ENCODE data around the gene ALKAL2. TPM values are rescaled to one million over a fixed set of nuclear protein-coding genes. Genes with fewer than 3 reads are reported as not detected.

Gene ALKAL2
- total RNA-seq, 1 donor from 2014 or later = 0.12 TPM

DNA sequence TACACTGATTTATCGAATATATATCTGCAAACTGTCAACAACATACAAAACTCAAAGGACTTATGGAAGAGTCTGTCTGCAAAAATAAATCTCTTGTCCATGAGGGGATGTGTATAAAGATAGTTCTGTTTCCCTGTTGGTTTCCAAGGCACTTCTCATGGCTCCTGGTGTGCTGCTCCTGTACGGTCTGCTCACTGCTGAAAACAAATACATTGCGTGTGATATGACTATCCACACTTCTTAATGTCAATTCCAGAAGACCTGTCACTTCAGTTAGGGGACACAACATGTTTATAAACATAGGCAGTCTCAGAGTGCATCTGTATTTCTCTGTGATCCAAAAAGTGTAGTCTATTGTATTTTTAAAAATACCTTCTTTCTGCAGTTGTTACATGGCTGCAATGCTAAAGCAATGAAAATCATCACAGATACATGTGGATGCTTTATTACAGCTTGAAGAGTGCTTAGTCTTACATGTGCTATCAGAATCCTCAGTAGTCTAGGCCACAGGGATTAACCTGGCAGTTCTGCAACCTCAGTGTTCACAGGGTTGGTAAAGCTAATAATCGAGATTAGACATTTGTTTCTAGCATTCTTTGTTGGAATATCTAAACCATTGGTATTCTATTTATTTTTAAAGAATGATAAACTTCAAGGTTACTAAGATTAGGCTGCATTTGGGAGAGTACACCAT, 7.8 kb downstream of the ALKAL2 start:
- no peak overlapping the region for H3K4me3 ChIP-seq (ENCODE audit: low read depth, low read length)
- TF ChIP-seq, protein P1, sequence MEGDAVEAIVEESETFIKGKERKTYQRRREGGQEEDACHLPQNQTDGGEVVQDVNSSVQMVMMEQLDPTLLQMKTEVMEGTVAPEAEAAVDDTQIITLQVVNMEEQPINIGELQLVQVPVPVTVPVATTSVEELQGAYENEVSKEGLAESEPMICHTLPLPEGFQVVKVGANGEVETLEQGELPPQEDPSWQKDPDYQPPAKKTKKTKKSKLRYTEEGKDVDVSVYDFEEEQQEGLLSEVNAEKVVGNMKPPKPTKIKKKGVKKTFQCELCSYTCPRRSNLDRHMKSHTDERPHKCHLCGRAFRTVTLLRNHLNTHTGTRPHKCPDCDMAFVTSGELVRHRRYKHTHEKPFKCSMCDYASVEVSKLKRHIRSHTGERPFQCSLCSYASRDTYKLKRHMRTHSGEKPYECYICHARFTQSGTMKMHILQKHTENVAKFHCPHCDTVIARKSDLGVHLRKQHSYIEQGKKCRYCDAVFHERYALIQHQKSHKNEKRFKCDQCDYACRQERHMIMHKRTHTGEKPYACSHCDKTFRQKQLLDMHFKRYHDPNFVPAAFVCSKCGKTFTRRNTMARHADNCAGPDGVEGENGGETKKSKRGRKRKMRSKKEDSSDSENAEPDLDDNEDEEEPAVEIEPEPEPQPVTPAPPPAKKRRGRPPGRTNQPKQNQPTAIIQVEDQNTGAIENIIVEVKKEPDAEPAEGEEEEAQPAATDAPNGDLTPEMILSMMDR (conservative IDR thresholded peaks at IDR 0.05; ENCODE audit: low read depth, low read length) = no peak
- DNase-seq (ENCODE audit: low read depth) = no peak

DNA sequence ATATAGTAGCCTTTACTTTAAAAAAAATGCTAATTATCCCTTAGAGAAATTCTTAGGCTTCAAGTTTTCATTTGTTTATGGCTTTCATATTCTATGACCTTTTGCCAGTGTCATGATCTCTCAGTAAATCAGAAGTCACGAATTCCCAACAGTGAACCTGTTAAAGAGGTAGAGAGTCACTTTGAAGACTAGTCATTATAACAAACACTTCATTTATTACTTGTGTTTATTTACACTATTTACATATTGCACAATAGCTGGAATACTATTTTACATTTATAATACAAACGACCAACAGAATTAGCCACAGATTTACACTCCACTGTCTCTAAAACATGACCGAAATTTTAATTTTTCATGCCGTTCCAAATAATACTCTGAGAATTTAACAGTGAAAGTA, 8.5 kb downstream of the ALKAL2 start:
- TF ChIP-seq, protein P1 (conservative IDR thresholded peaks at IDR 0.05; ENCODE audit: low read depth, low read length) = no peak
- no peak for DNase-seq (ENCODE audit: low read depth)
- H3K4me3 ChIP-seq (ENCODE audit: low read depth, low read length) = no peak overlapping the region

DNA sequence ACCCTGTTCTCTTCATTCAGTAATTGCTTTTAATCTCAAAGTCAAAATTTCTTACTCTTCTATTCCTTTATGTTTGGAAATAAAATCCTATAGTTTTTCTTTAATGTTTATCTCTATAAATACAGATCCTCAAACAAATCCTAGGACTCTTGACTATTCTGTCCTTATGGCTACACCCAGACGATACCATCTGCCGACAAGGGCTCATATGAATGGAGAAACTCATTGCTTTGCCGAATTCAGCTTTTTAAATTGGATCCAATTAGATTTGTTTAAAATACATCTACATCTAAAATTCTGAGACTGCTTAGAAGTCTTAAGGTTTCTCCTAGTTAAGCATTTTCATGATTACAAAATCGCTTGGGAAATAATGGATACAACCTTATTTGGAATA, 9.0 kb downstream of the ALKAL2 start:
- H3K4me3 ChIP-seq (ENCODE audit: low read depth, low read length) = no peak overlapping the region
- TF ChIP-seq, protein P1 (conservative IDR thresholded peaks at IDR 0.05; ENCODE audit: low read depth, low read length) = no peak
- no peak for DNase-seq (ENCODE audit: low read depth)

DNA sequence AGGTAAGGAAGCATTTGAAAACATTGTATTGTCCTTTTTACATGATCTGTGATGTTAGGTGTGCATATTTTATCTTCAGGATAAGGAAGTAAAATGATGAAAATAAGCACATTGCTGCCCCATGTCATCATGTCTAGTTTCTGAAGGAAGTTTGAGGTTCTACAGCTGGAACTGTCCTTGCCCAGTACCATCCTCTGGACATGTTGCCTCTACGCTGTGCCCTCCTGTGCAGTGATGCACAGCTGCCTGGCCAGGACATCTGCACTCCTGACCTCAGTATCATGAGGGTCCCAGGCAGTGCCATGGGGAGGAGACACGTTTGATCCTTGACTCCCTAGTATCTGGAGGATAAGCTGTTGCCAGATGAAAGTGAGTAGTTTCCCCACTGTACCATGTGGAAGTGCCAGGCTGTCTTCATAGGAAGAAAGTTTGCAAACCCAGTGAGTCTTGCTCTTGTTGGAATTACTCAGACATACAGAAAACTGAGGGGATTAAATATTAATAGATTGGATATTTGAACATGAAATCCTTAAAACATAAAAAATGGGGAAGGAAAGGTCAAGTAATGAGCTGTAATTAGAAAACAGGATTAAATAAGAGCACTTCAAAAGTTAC, 9.5 kb downstream of the ALKAL2 start:
- DNase-seq (ENCODE audit: low read depth) = no peak
- TF ChIP-seq, protein P1 (conservative IDR thresholded peaks at IDR 0.05; ENCODE audit: low read depth, low read length) = no peak
- H3K4me3 ChIP-seq (ENCODE audit: low read depth, low read length) = no peak overlapping the region

DNA sequence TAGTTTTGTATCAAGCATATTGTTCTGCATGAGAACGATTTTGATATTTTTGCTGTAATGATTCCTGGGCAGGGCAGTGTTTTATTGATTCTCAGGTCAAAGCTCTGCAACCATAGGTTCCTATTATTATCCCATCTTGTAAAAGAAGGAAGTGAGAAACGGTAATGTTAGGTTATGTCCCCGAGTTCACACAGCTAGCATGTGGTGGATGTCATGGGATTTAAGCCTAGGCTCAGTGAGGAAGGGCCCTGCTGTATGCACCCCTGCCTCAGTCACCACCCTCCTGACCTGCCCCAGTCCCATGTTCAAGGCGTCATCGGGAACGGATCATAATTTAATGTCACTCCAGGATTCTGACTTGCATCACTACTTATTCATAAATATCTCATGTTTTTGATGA, 12.4 kb downstream of the ALKAL2 start:
- TF ChIP-seq, protein P1 (conservative IDR thresholded peaks at IDR 0.05; ENCODE audit: low read depth, low read length) = no peak
- DNase-seq (ENCODE audit: low read depth) = no peak
- H3K4me3 ChIP-seq (ENCODE audit: low read depth, low read length) = no peak overlapping the region

DNA sequence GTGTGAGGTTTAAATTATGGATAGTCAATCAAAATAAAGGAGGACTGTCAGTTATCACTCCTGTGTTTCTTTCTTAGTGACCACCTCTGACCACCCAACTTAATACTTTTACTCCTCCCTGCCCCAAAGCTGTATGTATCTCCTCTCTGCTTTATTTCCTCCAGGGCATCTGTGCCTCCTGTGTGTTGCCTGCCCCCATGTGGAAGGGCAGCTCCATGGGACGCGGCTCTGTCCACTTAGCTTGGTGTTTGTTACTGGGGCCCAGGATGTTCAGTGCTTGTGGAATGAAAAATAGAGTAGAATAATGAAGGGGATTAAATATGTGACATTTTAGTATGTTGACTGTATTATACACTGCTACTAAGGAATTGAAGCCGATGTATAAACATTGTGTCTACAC, 13.4 kb downstream of the ALKAL2 start:
- no peak overlapping the region for H3K4me3 ChIP-seq (ENCODE audit: low read depth, low read length)
- TF ChIP-seq, protein P1 (conservative IDR thresholded peaks at IDR 0.05; ENCODE audit: low read depth, low read length) = peak; percentile 37
- DNase-seq (ENCODE audit: low read depth) = no peak

DNA sequence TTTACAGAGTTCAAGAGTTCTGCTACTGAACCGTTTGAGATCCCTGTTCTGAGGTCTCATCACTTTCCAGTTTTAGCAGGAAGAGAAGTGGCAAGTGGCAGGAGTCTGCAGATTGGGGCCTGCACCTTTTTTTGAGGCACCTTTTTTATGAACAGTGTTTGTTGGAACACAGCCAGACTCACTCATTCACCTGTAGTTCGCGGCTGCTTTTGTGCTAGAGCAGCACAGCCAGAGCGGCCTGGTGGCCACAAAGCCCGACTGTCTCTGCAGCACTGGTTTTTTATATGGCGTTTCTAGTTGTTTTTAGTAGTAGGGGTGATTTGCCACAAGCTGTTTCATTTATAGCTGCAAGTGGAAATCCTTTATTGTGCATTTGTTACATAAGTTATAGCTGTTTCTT, 14.6 kb downstream of the ALKAL2 start:
- no peak for DNase-seq (ENCODE audit: low read depth)
- H3K4me3 ChIP-seq (ENCODE audit: low read depth, low read length) = no peak overlapping the region
- TF ChIP-seq, protein P1 (conservative IDR thresholded peaks at IDR 0.05; ENCODE audit: low read depth, low read length) = no peak

Data from epithelial cell of proximal tubule (primary cell).